Tibial nerve (tissue), 4 donors: ENCODE results near the gene PROP1.
"Not testable (repeated sequence)": the region's sequence is repeated elsewhere in the genome, so short reads cannot be mapped to it uniquely, and the experiment has no call there.

Source experiments
- EP300 ChIP-seq, 2 donors: sonication (generic); formaldehyde crosslinking; IDR thresholded peaks; one replicate each; pipeline ENCODE4 v1.6.1; 2017; ENCODE audit warnings: antibody characterized with exemption in 2 of 2, mild to moderate bottlenecking in 1 of 2
- TF ChIP-seq, protein P1 (sequence below), 5 experiments: fragments of 200-600 bp in 3 of 5; fragments of 450-650 bp in 2 of 5; sonication (generic) in 3 of 5; IDR thresholded peaks; one replicate each; pipeline ENCODE4 v1.5.1; 2016 to 2019; ENCODE audit warnings: antibody characterized with exemption in 5 of 5, mild to moderate bottlenecking in 3 of 5, moderate library complexity in 2 of 5

DNA sequence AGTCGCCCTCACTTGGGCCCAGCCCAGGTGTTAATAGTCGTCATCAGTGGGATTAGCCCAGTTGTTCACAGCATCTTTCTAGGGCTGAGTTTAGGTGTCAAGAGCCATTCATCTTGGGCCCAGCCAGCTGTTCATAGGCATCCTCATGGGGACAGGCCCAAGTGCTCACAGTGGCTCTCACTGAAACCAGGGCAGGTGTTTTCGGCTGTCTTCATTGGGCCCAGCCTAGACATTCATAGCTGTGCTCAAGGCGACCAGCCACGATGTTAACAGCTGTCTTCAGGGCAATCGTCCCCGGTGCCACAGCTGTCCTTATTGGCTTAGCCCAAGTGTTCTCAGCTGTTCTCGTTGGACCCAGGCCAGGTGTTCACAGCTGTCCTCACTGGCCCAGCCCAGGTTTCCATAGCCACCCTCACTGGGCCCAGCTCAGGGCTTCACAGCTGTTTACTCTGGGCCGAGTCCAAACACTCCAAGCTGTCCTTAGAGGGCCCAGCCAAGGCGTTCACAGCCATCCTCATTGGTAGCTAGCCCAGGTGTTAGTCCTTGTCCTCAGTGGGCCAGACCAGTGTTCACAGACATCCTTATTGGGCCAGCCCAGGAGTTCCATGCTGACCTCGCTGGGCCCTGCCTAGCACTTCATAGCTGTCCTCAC is 23.5 kb upstream of the PROP1 start:
- TF ChIP-seq, protein P1, sequence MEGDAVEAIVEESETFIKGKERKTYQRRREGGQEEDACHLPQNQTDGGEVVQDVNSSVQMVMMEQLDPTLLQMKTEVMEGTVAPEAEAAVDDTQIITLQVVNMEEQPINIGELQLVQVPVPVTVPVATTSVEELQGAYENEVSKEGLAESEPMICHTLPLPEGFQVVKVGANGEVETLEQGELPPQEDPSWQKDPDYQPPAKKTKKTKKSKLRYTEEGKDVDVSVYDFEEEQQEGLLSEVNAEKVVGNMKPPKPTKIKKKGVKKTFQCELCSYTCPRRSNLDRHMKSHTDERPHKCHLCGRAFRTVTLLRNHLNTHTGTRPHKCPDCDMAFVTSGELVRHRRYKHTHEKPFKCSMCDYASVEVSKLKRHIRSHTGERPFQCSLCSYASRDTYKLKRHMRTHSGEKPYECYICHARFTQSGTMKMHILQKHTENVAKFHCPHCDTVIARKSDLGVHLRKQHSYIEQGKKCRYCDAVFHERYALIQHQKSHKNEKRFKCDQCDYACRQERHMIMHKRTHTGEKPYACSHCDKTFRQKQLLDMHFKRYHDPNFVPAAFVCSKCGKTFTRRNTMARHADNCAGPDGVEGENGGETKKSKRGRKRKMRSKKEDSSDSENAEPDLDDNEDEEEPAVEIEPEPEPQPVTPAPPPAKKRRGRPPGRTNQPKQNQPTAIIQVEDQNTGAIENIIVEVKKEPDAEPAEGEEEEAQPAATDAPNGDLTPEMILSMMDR (IDR thresholded peaks at IDR 0.05) = not testable (repeated sequence)
- not testable (repeated sequence) for TF ChIP-seq EP300 (IDR thresholded peaks at IDR 0.05)
